CD14-positive monocyte (primary cell): Measurements from ENCODE around the gene EID1. TPM values are rescaled to one million over a fixed set of nuclear protein-coding genes. Genes with fewer than 3 reads are reported as not detected.
A peak's percentile ranks its signal among the peaks of the same experiment; 100 is the strongest.

Source experiments
- DNase-seq, 3 donors: peaks; one replicate each; pipeline ENCODE4 v3.0.0-alpha.2; 2011 to 2022
- H2AFZ ChIP-seq: 2 replicates; pipeline ENCODE4 v1.6.0; 2012; ENCODE audit warnings: mild to moderate bottlenecking, low read depth, low read length, inconsistent platforms; ENCODE audit not compliant: insufficient read depth, poor library complexity, severe bottlenecking
- H3K27ac ChIP-seq, 2 donors: 1 replicate in 1 of 2; 2 replicates in 1 of 2; pipeline ENCODE4 v1.5.1; 2012 to 2013; ENCODE audit warnings: low read length in 2 of 2, control low read depth in 1 of 2, inconsistent platforms in 1 of 2, low read depth in 1 of 2, mild to moderate bottlenecking in 1 of 2
- H3K27me3 ChIP-seq, 2 donors: one replicate each; pipeline versions ENCODE4 v1.6.0 to v1.6.1; 2011 to 2013; ENCODE audit warnings: low read length in 2 of 2; ENCODE audit not compliant: control insufficient read depth in 2 of 2, insufficient read depth in 2 of 2
- H3K36me3 ChIP-seq, 2 donors: replicated peaks in 1 of 2; 1 replicate in 1 of 2; 2 replicates in 1 of 2; pipeline versions ENCODE4 v1.5.1 to v1.6.1; 2012 to 2013; ENCODE audit warnings: low read length in 2 of 2, control low read depth in 1 of 2, inconsistent platforms in 1 of 2, mild to moderate bottlenecking in 1 of 2; ENCODE audit not compliant: insufficient read depth in 2 of 2, control insufficient read depth in 1 of 2
- H3K4me1 ChIP-seq, 2 donors: 1 replicate in 1 of 2; 2 replicates in 1 of 2; pipeline versions ENCODE4 v1.5.1 to v1.6.1; 2012 to 2013; ENCODE audit warnings: low read length in 2 of 2, control low read depth in 1 of 2, inconsistent platforms in 1 of 2, mild to moderate bottlenecking in 1 of 2, moderate library complexity in 1 of 2; ENCODE audit not compliant: insufficient read depth in 2 of 2, control insufficient read depth in 1 of 2
- H3K4me2 ChIP-seq: replicated peaks from 2 replicates; pipeline ENCODE3; 2012; ENCODE audit warnings: low read length, moderate library complexity, mild to moderate bottlenecking; ENCODE audit not compliant: poor library complexity, severe bottlenecking; ENCODE audit errors: extremely low read depth
- H3K4me3 ChIP-seq, 3 experiments: fragments of 200-600 bp in 1 of 3; sonication (generic) in 1 of 3; replicated peaks in 1 of 3; 1 replicate in 2 of 3; 2 replicates in 1 of 3; pipeline ENCODE4 v1.5.1; 2011 to 2013; ENCODE audit warnings: low read length in 3 of 3, mild to moderate bottlenecking in 3 of 3, control low read depth in 2 of 3, low read depth in 2 of 3, inconsistent platforms in 1 of 3, moderate library complexity in 1 of 3
- H3K79me2 ChIP-seq: 2 replicates; pipeline ENCODE4 v1.6.0; 2012; ENCODE audit warnings: mild to moderate bottlenecking, control low read depth, inconsistent platforms, low read length, moderate library complexity; ENCODE audit not compliant: insufficient read depth
- H3K9ac ChIP-seq: 2 replicates; pipeline ENCODE4 v1.6.0; 2017; ENCODE audit warnings: low read length, mild to moderate bottlenecking; ENCODE audit not compliant: insufficient read depth, poor library complexity, severe bottlenecking
- H3K9me3 ChIP-seq, 2 donors: replicated peaks in 1 of 2; 1 replicate in 1 of 2; 2 replicates in 1 of 2; pipeline versions ENCODE4 v1.5.1 to v1.6.1; 2012 to 2013; ENCODE audit warnings: low read length in 2 of 2, control low read depth in 1 of 2; ENCODE audit not compliant: control insufficient read depth in 1 of 2, insufficient read depth in 1 of 2
- H4K20me1 ChIP-seq: 2 replicates; pipeline ENCODE4 v1.6.0; 2012; ENCODE audit warnings: mild to moderate bottlenecking, low read length, control low read depth, moderate library complexity; ENCODE audit not compliant: insufficient read depth
- H3K27ac Mint-ChIP-seq, 7 donors: one replicate each; pipeline ENCODE4 v1.8.0; 2020; ENCODE audit warnings: mild to moderate bottlenecking in 7 of 7, mixed read lengths in 7 of 7, moderate library complexity in 6 of 7, inconsistent platforms in 2 of 7
- H3K27me3 Mint-ChIP-seq, 3 donors: one replicate each; pipeline ENCODE4 v1.8.0; 2021 to 2022; ENCODE audit warnings: low read depth in 3 of 3, mild to moderate bottlenecking in 3 of 3, mixed read lengths in 3 of 3, moderate library complexity in 3 of 3, inconsistent platforms in 1 of 3
- H3K36me3 Mint-ChIP-seq, 2 donors: one replicate each; pipeline ENCODE4 v1.8.0; 2020; ENCODE audit warnings: mixed read lengths in 2 of 2, inconsistent platforms in 1 of 2, mild to moderate bottlenecking in 1 of 2
- H3K4me1 Mint-ChIP-seq: one replicate; pipeline ENCODE4 v1.8.0; 2020; ENCODE audit warnings: mild to moderate bottlenecking, mixed read lengths
- H3K4me3 Mint-ChIP-seq, 2 donors: one replicate each; pipeline ENCODE4 v1.8.0; 2020; ENCODE audit warnings: mild to moderate bottlenecking in 2 of 2, mixed read lengths in 2 of 2, moderate library complexity in 1 of 2
- H3K9me3 Mint-ChIP-seq, 7 donors: one replicate each; pipeline ENCODE4 v1.8.0; 2020 to 2022; ENCODE audit warnings: mixed read lengths in 7 of 7, mild to moderate bottlenecking in 6 of 7, moderate library complexity in 6 of 7, inconsistent platforms in 2 of 7
- WGBS: methylation state at CpG from one replicate; pipeline ENCODE4 v1.1.5; 2013; ENCODE audit warnings: missing lambda C conversion rate; ENCODE audit not compliant: insufficient coverage; 5-methylcytosine and 5-hydroxymethylcytosine counted together
- intact Hi-C, 2 donors: fragments of 100-400 bp; cut with micrococcal nuclease; formaldehyde crosslinking; loops; one replicate each; pipeline versions ENCODE4 v1.15.0 to v1.15.1; 2023
- polyA plus RNA-seq, 3 donors: library from polyadenylated mRNA; depleted of rRNA in 1 of 3; unstranded in 2 of 3; stranded (reverse) in 1 of 3; fragments of 300-500 nt in 2 of 3; fragments of >200 nt in 1 of 3; fragmentation: Illumina TruSeq in 2 of 3; gene quantifications; 1 replicate in 2 of 3; 2 replicates in 1 of 3; pipeline ENCODE4 v1.2.3, GENCODE V29; 2012 to 2021
- TF ChIP-seq, protein P1 (sequence below): fragments of 200-600 bp; IDR thresholded peaks from one replicate; pipeline ENCODE4 v1.8.0; 2022; ENCODE audit warnings: antibody characterized with exemption, mild to moderate bottlenecking

Gene EID1
- polyA plus RNA-seq, 3 donors, result 41.2 to 182 (median 181) TPM

GRCh38 chr15:48865370-48866079 is 12.4 kb upstream of the EID1 start:
- Histone ChIP-seq H3K9ac (no peak overlapping the region), H3K27me3 (no peaks in the 10 kb centered on the region), H3K4me3 (no peak overlapping the region), H3K36me3 (no peaks in the 10 kb centered on the region), H3K4me1 (peaks cover 0 to 9% of the 10 kb centered on the region in 2 donors), H3K4me2 (no peak overlapping the region), H3K9me3 (no peaks in the 10 kb centered on the region), H4K20me1 (no peaks in the 10 kb centered on the region), H3K27ac (no peak overlapping the region), H3K79me2 (no peaks in the 10 kb centered on the region), H2AFZ (peak overlapping the region; percentile 8)
- no peak for DNase-seq
- WGBS, result no CpG with 5 or more reads among the region's 3 CpGs
- no peak overlapping the region for H3K4me3 Mint-ChIP-seq
- intact Hi-C loops, result loop anchor here in 1 of 2 donors (10.0 kb wide), 1 partner anchor 279 kb away; no protein-coding TSS in a partner anchor
- H3K27ac Mint-ChIP-seq, result no peak overlapping the region
- TF ChIP-seq, protein P1, sequence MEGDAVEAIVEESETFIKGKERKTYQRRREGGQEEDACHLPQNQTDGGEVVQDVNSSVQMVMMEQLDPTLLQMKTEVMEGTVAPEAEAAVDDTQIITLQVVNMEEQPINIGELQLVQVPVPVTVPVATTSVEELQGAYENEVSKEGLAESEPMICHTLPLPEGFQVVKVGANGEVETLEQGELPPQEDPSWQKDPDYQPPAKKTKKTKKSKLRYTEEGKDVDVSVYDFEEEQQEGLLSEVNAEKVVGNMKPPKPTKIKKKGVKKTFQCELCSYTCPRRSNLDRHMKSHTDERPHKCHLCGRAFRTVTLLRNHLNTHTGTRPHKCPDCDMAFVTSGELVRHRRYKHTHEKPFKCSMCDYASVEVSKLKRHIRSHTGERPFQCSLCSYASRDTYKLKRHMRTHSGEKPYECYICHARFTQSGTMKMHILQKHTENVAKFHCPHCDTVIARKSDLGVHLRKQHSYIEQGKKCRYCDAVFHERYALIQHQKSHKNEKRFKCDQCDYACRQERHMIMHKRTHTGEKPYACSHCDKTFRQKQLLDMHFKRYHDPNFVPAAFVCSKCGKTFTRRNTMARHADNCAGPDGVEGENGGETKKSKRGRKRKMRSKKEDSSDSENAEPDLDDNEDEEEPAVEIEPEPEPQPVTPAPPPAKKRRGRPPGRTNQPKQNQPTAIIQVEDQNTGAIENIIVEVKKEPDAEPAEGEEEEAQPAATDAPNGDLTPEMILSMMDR, result no peak
- H3K36me3 Mint-ChIP-seq, result no peaks in the 10 kb centered on the region
- H3K9me3 Mint-ChIP-seq, result no peaks in the 10 kb centered on the region
- H3K27me3 Mint-ChIP-seq, result peaks cover 1 to 3% (median 1%) of the 10 kb centered on the region in 3 donors
- peaks cover 11% of the 10 kb centered on the region for H3K4me1 Mint-ChIP-seq

- peak overlapping the region; percentile 8 for H2AFZ ChIP-seq
- no peaks in the 10 kb centered on the region for H4K20me1 ChIP-seq
- no peak overlapping the region for H3K4me3 ChIP-seq
- Mint-ChIP-seq H3K9me3 (no peaks in the 10 kb centered on the region), H3K36me3 (no peaks in the 10 kb centered on the region), H3K4me3 (no peak overlapping the region), H3K4me1 (peaks cover 11% of the 10 kb centered on the region), H3K27ac (no peak overlapping the region), H3K27me3 (peaks cover 1 to 3% (median 1%) of the 10 kb centered on the region in 3 donors)
- 100% methylated on average over 1 of the region's 2 CpGs for WGBS
- H3K79me2 ChIP-seq, result no peaks in the 10 kb centered on the region
- H3K36me3 ChIP-seq, result no peaks in the 10 kb centered on the region
- H3K9ac ChIP-seq, result no peak overlapping the region
- no peak overlapping the region for H3K4me2 ChIP-seq
- no peaks in the 10 kb centered on the region for H3K27me3 ChIP-seq
- no peaks in the 10 kb centered on the region for H3K9me3 ChIP-seq
- no peak overlapping the region for H3K27ac ChIP-seq
- no peak for DNase-seq
- peaks cover 0 to 9% of the 10 kb centered on the region in 2 donors for H3K4me1 ChIP-seq
- intact Hi-C loops, result loop anchor here in 1 of 2 donors (10.0 kb wide), 1 partner anchor 279 kb away; no protein-coding TSS in a partner anchor
- TF ChIP-seq, protein P1, result no peak
These were observed 11.8 kb upstream of the EID1 start for GRCh38 chr15:48866141-48866563.
